Smooth muscle cell (in vitro differentiated cells): ENCODE results near the gene SPEF1. TPM values are rescaled to one million over a fixed set of nuclear protein-coding genes. Genes with fewer than 3 reads are reported as not detected.

ENCODE experiments used
- DNase-seq: peaks from one replicate; lab custom pipeline; 2025; ENCODE audit not compliant: unreplicated experiment; lab: John Stamatoyannopoulos, UW
- H2AFZ ChIP-seq: fragments of 200-600 bp; sonication (generic); 2 replicates; pipeline ENCODE4 v1.6.0; 2016; ENCODE audit warnings: antibody characterized with exemption, low read depth, mild to moderate bottlenecking
- H3F3A ChIP-seq: fragments of 200-600 bp; sonication (generic); 2 replicates; pipeline ENCODE4 v1.6.0; 2017; ENCODE audit warnings: antibody characterized with exemption, low read depth
- H3K27ac ChIP-seq: fragments of 200-600 bp; sonication (generic); 2 replicates; pipeline ENCODE4 v1.5.1; 2016; ENCODE audit warnings: low read depth, mild to moderate bottlenecking
- H3K27me3 ChIP-seq: fragments of 200-600 bp; sonication (generic); 2 replicates; pipeline ENCODE4 v1.6.1; 2016; ENCODE audit warnings: low read depth, mild to moderate bottlenecking
- H3K36me3 ChIP-seq: fragments of 200-600 bp; sonication (generic); 2 replicates; pipeline ENCODE4 v1.5.1; 2016; ENCODE audit warnings: low read depth
- H3K4me1 ChIP-seq: fragments of 200-600 bp; sonication (generic); 2 replicates; pipeline ENCODE4 v1.5.1; 2016; ENCODE audit warnings: low read depth
- H3K4me2 ChIP-seq: fragments of 200-600 bp; sonication (generic); 2 replicates; pipeline ENCODE4 v1.6.0; 2016; ENCODE audit warnings: mild to moderate bottlenecking
- H3K4me3 ChIP-seq: fragments of 200-600 bp; sonication (generic); 2 replicates; pipeline ENCODE4 v1.5.1; 2016; ENCODE audit warnings: mild to moderate bottlenecking
- H3K79me2 ChIP-seq: fragments of 200-600 bp; sonication (generic); 2 replicates; pipeline ENCODE4 v1.6.0; 2016; ENCODE audit warnings: low read depth, mild to moderate bottlenecking
- H3K9ac ChIP-seq: fragments of 200-600 bp; sonication (generic); 2 replicates; pipeline ENCODE4 v1.6.0; 2016; ENCODE audit warnings: low read depth
- H3K9me3 ChIP-seq: fragments of 200-600 bp; sonication (generic); replicated peaks from 2 replicates; pipeline ENCODE4 v1.5.1; 2016; ENCODE audit warnings: low read depth
- H4K20me1 ChIP-seq: fragments of 200-600 bp; sonication (generic); 2 replicates; pipeline ENCODE4 v1.6.0; 2016; ENCODE audit warnings: low read depth
- WGBS: methylation state at CpG from one replicate; pipeline ENCODE4 v1.1.7; 2016; ENCODE audit warnings: low lambda C conversion rate; 5-methylcytosine and 5-hydroxymethylcytosine counted together
- polyA plus RNA-seq: library from polyadenylated mRNA; unstranded; fragments of >200 nt; fragmentation: Nextera tagmentation; extraction: Ambion mirVana; gene quantifications from 2 replicates; pipeline ENCODE4 v1.2.1, GENCODE V29; 2016
- total RNA-seq: library from RNA; depleted of rRNA; stranded (reverse); fragments of >200 nt; gene quantifications from 2 replicates; pipeline ENCODE4 v1.2.3, GENCODE V29; 2014
- TF ChIP-seq, protein P1 (sequence below): fragments of 200-600 bp; sonication (generic); IDR thresholded peaks from 2 replicates; pipeline ENCODE4 v1.5.1; 2017; ENCODE audit warnings: borderline replicate concordance, mild to moderate bottlenecking, antibody characterized with exemption; ENCODE audit not compliant: insufficient read depth, poor library complexity, severe bottlenecking

Gene SPEF1
- total and polyA plus RNA-seq, 2 experiments from 2014 or later, result 0.32 to 0.36 TPM

DNA sequence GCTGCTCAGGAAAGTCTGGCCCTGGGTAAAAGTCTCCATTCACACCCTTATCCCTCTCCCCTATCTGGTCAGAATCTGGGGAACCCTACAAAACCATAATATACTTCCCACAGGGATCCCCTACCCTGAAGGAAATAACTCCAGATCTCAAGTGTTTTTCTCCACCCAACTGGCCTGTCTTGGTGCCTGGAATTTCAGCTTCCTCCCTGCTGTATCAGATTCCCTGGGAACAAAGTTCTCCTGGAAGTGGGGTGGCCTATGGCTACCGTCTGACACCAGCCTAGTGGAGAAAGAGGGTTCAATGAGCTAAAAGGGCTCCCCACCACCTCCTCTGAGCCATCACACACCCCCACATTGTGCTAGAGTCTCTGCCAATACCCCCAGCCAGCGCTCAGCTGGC lies 33.8 kb downstream of the SPEF1 start:
- WGBS, result 81% methylated on average over 2 of the region's 2 CpGs
- Histone ChIP-seq H3F3A (peaks cover 2% of the 10 kb centered on the region), H3K9me3 (no peaks in the 10 kb centered on the region), H3K36me3 (no peaks in the 10 kb centered on the region), H3K27ac (no peak overlapping the region), H3K79me2 (no peaks in the 10 kb centered on the region), H3K4me3 (no peak overlapping the region), H3K4me1 (peaks cover 5% of the 10 kb centered on the region), H3K27me3 (peaks cover 48% of the 10 kb centered on the region), H4K20me1 (peaks cover 3% of the 10 kb centered on the region), H2AFZ (no peak overlapping the region), H3K9ac (no peak overlapping the region), H3K4me2 (no peak overlapping the region)
- DNase-seq, result no peak
- TF ChIP-seq, protein P1, sequence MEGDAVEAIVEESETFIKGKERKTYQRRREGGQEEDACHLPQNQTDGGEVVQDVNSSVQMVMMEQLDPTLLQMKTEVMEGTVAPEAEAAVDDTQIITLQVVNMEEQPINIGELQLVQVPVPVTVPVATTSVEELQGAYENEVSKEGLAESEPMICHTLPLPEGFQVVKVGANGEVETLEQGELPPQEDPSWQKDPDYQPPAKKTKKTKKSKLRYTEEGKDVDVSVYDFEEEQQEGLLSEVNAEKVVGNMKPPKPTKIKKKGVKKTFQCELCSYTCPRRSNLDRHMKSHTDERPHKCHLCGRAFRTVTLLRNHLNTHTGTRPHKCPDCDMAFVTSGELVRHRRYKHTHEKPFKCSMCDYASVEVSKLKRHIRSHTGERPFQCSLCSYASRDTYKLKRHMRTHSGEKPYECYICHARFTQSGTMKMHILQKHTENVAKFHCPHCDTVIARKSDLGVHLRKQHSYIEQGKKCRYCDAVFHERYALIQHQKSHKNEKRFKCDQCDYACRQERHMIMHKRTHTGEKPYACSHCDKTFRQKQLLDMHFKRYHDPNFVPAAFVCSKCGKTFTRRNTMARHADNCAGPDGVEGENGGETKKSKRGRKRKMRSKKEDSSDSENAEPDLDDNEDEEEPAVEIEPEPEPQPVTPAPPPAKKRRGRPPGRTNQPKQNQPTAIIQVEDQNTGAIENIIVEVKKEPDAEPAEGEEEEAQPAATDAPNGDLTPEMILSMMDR, result no peak

DNA sequence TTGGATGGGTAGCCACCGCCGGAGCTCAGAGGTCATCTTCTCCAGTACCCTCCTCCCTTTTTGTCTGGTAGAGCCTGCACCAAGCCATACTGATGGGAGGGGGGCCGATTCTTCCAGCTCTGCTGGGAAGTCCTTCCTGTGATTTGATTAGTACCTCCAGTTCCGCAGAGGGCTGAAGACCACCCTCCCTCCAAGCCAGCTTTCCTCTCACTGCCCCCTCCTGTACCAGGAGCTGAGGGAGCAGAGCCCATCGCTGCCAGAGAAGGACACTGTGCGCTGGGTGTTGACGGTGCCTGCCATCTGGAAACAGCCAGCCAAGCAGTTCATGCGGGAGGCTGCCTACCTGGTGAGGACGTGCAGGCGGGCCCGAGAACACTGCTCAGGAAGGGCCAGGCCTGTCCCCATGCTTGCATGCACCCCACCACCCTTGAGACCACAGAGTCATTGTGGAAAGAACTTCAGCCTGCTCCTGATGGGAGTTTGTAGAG lies 35.5 kb downstream of the SPEF1 start:
- H3K27me3 ChIP-seq, result peaks cover 35% of the 10 kb centered on the region
- no peaks in the 10 kb centered on the region for H3K79me2 ChIP-seq
- H3K36me3 ChIP-seq, result no peaks in the 10 kb centered on the region
- H3K4me2 ChIP-seq, result no peak overlapping the region
- no peaks in the 10 kb centered on the region for H3K4me1 ChIP-seq
- no peak overlapping the region for H2AFZ ChIP-seq
- no peaks in the 10 kb centered on the region for H4K20me1 ChIP-seq
- no peak overlapping the region for H3K9ac ChIP-seq
- TF ChIP-seq, protein P1, result no peak
- H3K27ac ChIP-seq, result no peak overlapping the region
- H3K9me3 ChIP-seq, result no peaks in the 10 kb centered on the region
- no peaks in the 10 kb centered on the region for H3F3A ChIP-seq
- H3K4me3 ChIP-seq, result no peak overlapping the region
- WGBS, result 75% methylated on average over 11 of the region's 11 CpGs
- DNase-seq, result no peak

DNA sequence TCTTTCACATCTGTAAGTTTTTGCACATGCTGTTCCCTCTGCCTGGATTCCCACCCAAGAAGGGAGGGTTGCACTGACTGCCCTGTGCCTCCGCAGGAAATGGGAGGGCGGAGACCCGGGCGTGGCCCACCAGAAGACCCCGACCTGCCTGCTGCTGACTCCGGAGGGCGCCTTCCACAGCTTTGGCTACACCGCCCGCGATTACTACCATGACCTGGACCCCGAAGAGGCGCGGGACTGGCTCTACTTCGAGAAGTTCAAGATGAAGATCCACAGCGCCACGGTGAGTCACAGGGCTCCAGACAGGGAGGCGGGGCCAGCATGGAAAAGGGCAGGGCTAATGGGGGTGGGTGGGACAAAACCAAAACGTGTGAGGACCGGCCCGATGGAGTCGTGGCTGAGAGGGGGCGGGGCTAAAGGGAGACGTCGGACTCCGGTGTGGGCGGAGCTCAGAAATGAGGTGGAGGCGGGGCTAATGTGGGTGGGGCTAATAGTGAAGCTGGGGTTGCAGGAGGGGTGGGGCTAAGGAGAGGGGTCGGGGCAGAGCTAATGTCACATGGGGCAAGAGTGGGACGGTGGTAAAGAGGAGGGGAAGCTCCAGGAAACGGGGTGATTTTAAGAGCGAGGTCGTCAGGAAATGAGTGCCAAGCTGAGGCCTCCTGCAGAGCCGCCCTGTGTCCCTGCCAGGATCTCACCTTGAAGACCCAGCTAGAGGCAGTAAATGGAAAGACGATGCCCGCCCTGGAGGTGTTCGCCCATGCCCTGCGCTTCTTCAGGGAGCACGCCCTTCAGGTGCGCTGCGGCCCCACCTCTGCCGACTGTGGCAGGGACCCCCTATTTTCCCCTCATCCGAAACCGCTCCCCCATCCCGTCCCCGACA lies 36.2 kb downstream of the SPEF1 start:
- Histone ChIP-seq H3K9ac (no peak overlapping the region), H3K9me3 (no peaks in the 10 kb centered on the region), H3K27ac (no peak overlapping the region), H3F3A (no peaks in the 10 kb centered on the region), H3K27me3 (peaks cover 28% of the 10 kb centered on the region), H3K36me3 (no peaks in the 10 kb centered on the region), H4K20me1 (no peaks in the 10 kb centered on the region), H2AFZ (peak overlapping the region; percentile 62), H3K4me3 (peak overlapping the region; percentile 4), H3K79me2 (no peaks in the 10 kb centered on the region), H3K4me2 (peak overlapping the region; percentile 61), H3K4me1 (no peaks in the 10 kb centered on the region)
- TF ChIP-seq, protein P1, result no peak
- peak; percentile 35 for DNase-seq
- 21% methylated on average over 44 of the region's 45 CpGs for WGBS

DNA sequence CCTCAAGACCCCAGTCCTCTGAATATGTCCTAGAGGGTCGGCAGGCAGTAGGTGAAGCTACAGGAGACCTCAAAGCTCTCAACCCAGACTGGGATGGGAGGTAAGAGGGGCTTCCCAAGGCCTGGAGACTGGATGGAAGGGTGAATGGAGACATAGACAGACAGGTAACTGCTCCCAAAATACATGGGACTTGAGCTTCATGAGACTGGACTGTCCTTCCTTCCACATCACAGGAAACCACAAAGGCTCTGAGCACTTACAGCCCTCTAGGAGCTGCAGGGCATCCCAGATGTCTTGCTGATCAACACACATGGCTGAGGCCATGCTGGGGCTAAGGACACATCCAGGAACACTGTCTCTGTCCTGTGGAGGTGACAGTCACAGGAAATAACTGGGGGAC lies 37.2 kb downstream of the SPEF1 start:
- Histone ChIP-seq H3F3A (no peaks in the 10 kb centered on the region), H3K27ac (no peak overlapping the region), H2AFZ (no peak overlapping the region), H3K9ac (no peak overlapping the region), H3K27me3 (peaks cover 18% of the 10 kb centered on the region), H3K79me2 (no peaks in the 10 kb centered on the region), H4K20me1 (no peaks in the 10 kb centered on the region), H3K36me3 (no peaks in the 10 kb centered on the region), H3K4me2 (no peak overlapping the region), H3K4me1 (no peaks in the 10 kb centered on the region), H3K9me3 (no peaks in the 10 kb centered on the region), H3K4me3 (no peak overlapping the region)
- WGBS, result 94% methylated on average over 1 of the region's 1 CpG
- DNase-seq, result no peak
- TF ChIP-seq, protein P1, result no peak
